Hematopoietic multipotent progenitor cell treated with erythropoietin and hydrocortisone succinate and interleukin-3 and kit ligand, for 6 days (in vitro differentiated cells): ENCODE data around the gene SLC22A16.
A peak's percentile ranks its signal among the peaks of the same experiment; 100 is the strongest.
"Not testable (repeated sequence)": the region's sequence is repeated elsewhere in the genome, so short reads cannot be mapped to it uniquely, and the experiment has no call there.

Source experiments
- DNase-seq: peaks from one replicate; pipeline ENCODE4 v3.0.0-alpha.2; 2015

SLC22A16 gene

GRCh38 chr6:110488606-110489190, 12.3 kb upstream of the SLC22A16 start:
- no peak for DNase-seq

GRCh38 chr6:110487968-110488381, 11.6 kb upstream of the SLC22A16 start:
- not testable (repeated sequence) for DNase-seq

- DNase-seq = no peak
These were observed 10.3 kb upstream of the SLC22A16 start for GRCh38 chr6:110486756-110487155.

- DNase-seq = no peak
These were observed 9.1 kb upstream of the SLC22A16 start for GRCh38 chr6:110485491-110485890.

- DNase-seq = peak; percentile 84
These were observed 7.9 kb upstream of the SLC22A16 start for GRCh38 chr6:110484321-110484720.

GRCh38 chr6:110482774-110483400, 6.5 kb upstream of the SLC22A16 start:
- no peak for DNase-seq

- no peak for DNase-seq
These were observed 4.7 kb upstream of the SLC22A16 start for GRCh38 chr6:110481081-110481480.

GRCh38 chr6:110475066-110475653, 1.3 kb downstream of the SLC22A16 start:
- peak; percentile 79 for DNase-seq

GRCh38 chr6:110474500-110474899, 1.9 kb downstream of the SLC22A16 start:
- DNase-seq = no peak

GRCh38 chr6:110472739-110473138, 3.7 kb downstream of the SLC22A16 start:
- no peak for DNase-seq

GRCh38 chr6:110471726-110472365, 4.6 kb downstream of the SLC22A16 start:
- no peak for DNase-seq

GRCh38 chr6:110468731-110469130, 7.7 kb downstream of the SLC22A16 start:
- no peak for DNase-seq

- peak; percentile 98 for DNase-seq
These were observed 8.8 kb downstream of the SLC22A16 start for GRCh38 chr6:110467566-110468140.

GRCh38 chr6:110462884-110463481, 13.4 kb downstream of the SLC22A16 start:
- no peak for DNase-seq

- DNase-seq = no peak
These were observed 15.0 kb downstream of the SLC22A16 start for GRCh38 chr6:110461376-110461775.

- no peak for DNase-seq
These were observed 17.3 kb downstream of the SLC22A16 start for GRCh38 chr6:110459137-110459536.

GRCh38 chr6:110458476-110458875, 17.9 kb downstream of the SLC22A16 start:
- DNase-seq = no peak

- DNase-seq = peak; percentile 77
These were observed 18.7 kb downstream of the SLC22A16 start for GRCh38 chr6:110457567-110458175.

GRCh38 chr6:110456694-110457093, 19.7 kb downstream of the SLC22A16 start:
- no peak for DNase-seq

GRCh38 chr6:110449541-110449895, 26.9 kb downstream of the SLC22A16 start:
- DNase-seq = no peak

GRCh38 chr6:110448846-110449540, 27.4 kb downstream of the SLC22A16 start:
- DNase-seq = no peak

- no peak for DNase-seq
These were observed 28.7 kb downstream of the SLC22A16 start for GRCh38 chr6:110447761-110448160.
